ENCODE measurements around the gene HNMT. TPM values are rescaled to one million over a fixed set of nuclear protein-coding genes. Genes with fewer than 3 reads are reported as not detected.
A peak's percentile ranks its signal among the peaks of the same experiment; 100 is the strongest.

The HNMT gene
- total and polyA plus RNA-seq, 2 of the 13 experiments (the other 11 are each of a cell fraction or from before 2014, with no cell fraction given), result 279 to 309 TPM

DNA sequence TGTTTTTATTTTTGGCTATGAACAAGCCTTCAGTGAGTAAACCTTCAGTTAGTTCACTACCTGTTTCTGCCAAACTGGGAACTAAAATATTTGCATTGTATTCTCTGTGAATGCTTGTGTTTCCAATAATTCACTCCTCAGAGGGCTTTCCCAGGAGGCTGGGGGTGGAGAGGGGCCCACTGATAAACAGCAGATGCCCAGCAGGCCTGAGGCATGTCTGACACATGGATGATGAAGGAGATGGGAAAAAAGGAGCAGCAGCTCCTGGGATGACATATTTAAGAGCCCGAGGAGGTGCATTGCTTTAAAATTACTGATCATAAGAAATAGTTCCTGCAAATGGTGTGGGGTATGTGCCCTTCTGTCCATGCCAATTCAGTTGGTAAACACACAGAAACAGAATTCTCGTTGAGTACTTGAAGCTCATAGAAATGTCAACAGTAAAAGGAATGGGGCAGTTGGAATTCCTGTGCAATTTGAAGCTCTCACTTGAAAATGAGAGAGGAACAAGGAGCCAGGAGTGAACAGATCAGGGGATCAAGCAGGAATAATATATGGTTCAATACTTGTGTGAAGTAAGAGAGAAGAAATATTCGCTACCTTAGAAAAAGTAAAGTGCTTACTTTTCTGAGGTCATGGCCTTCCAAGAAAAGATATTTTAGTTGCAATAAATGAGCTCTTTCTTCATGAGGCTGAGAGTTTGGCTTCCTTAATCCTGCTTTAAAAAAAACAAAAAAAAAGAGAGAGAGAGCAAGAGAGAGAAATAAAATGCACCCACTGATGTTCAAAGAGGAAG lies 22.0 kb upstream of the HNMT start (continued):
- TF ChIP-seq, protein P1, sequence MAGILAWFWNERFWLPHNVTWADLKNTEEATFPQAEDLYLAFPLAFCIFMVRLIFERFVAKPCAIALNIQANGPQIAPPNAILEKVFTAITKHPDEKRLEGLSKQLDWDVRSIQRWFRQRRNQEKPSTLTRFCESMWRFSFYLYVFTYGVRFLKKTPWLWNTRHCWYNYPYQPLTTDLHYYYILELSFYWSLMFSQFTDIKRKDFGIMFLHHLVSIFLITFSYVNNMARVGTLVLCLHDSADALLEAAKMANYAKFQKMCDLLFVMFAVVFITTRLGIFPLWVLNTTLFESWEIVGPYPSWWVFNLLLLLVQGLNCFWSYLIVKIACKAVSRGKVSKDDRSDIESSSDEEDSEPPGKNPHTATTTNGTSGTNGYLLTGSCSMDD (CRISPR knock-in tag; IDR thresholded peaks at IDR 0.05), result no peak
- no peak for TF ChIP-seq MTF2 (CRISPR knock-in tag; IDR thresholded peaks at IDR 0.05; ENCODE audit: borderline replicate concordance)
- TF ChIP-seq SP2 (CRISPR knock-in tag; IDR thresholded peaks at IDR 0.05), result no peak
- TF ChIP-seq ARNTL (CRISPR knock-in tag; IDR thresholded peaks at IDR 0.05), result no peak
- no peak for TF ChIP-seq ZNF335 (CRISPR knock-in tag; IDR thresholded peaks at IDR 0.05)
- TF ChIP-seq JUN (CRISPR knock-in tag; IDR thresholded peaks at IDR 0.05), result peak; percentile 59; the same call in 1 of the 2 replicates
- TF ChIP-seq XRCC5 (optimal IDR thresholded peaks at IDR 0.05; ENCODE audit: low read length), result no peak
- no peak for TF ChIP-seq PTBP1 (IDR thresholded peaks at IDR 0.05; ENCODE audit: low read depth, low read length, poor library complexity, severe bottlenecking)
- TF ChIP-seq CEBPG (CRISPR knock-in tag; IDR thresholded peaks at IDR 0.05), result peak; percentile 14; the same call in 1 of the 2 replicates
- peak; percentile 68; the same call in 1 of the 2 replicates for TF ChIP-seq ZKSCAN8 (CRISPR knock-in tag; IDR thresholded peaks at IDR 0.05; ENCODE audit: borderline replicate concordance)
- TF ChIP-seq TAF15 (IDR thresholded peaks at IDR 0.05; ENCODE audit: low read depth, low read length, poor library complexity, severe bottlenecking), result no peak
- no peak for TF ChIP-seq ZNF317 (CRISPR knock-in tag; IDR thresholded peaks at IDR 0.05)
- no peak for TF ChIP-seq KDM5B (CRISPR knock-in tag; IDR thresholded peaks at IDR 0.05; ENCODE audit: borderline replicate concordance)
- no peak for TF ChIP-seq HHEX (CRISPR knock-in tag; IDR thresholded peaks at IDR 0.05)
- TF ChIP-seq HNRNPH1 (optimal IDR thresholded peaks at IDR 0.05; ENCODE audit: low read depth, low read length), result no peak
- no peak for TF ChIP-seq IKZF1 (IDR thresholded peaks at IDR 0.05)
- TF ChIP-seq KDM1A (CRISPR knock-in tag; IDR thresholded peaks at IDR 0.05), result peak; percentile 51; the same call in 1 of the 2 replicates
- TF ChIP-seq MED8 (CRISPR knock-in tag; IDR thresholded peaks at IDR 0.05; ENCODE audit: insufficient replicate concordance), result no peak
- peak; percentile 72 for TF ChIP-seq MED1 (CRISPR knock-in tag; IDR thresholded peaks at IDR 0.05)
- TF ChIP-seq HNRNPLL (IDR thresholded peaks at IDR 0.05; ENCODE audit: low read depth, low read length, poor library complexity, severe bottlenecking), result no peak
- TF ChIP-seq, protein P2, sequence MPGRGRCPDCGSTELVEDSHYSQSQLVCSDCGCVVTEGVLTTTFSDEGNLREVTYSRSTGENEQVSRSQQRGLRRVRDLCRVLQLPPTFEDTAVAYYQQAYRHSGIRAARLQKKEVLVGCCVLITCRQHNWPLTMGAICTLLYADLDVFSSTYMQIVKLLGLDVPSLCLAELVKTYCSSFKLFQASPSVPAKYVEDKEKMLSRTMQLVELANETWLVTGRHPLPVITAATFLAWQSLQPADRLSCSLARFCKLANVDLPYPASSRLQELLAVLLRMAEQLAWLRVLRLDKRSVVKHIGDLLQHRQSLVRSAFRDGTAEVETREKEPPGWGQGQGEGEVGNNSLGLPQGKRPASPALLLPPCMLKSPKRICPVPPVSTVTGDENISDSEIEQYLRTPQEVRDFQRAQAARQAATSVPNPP (CRISPR knock-in tag; IDR thresholded peaks at IDR 0.05), result no peak
- no peak for TF ChIP-seq ZNF781 (CRISPR knock-in tag; IDR thresholded peaks at IDR 0.05; ENCODE audit: borderline replicate concordance, not compliant biosample characterization)
- TF ChIP-seq ZNF160 (CRISPR knock-in tag; IDR thresholded peaks at IDR 0.05), result no peak
- no peak; the same call in 1 of the 2 replicates for TF ChIP-seq ZNF263 (CRISPR knock-in tag; IDR thresholded peaks at IDR 0.05)
- no peak for TF ChIP-seq AHR (CRISPR knock-in tag; IDR thresholded peaks at IDR 0.05)
- TF ChIP-seq, protein P3, sequence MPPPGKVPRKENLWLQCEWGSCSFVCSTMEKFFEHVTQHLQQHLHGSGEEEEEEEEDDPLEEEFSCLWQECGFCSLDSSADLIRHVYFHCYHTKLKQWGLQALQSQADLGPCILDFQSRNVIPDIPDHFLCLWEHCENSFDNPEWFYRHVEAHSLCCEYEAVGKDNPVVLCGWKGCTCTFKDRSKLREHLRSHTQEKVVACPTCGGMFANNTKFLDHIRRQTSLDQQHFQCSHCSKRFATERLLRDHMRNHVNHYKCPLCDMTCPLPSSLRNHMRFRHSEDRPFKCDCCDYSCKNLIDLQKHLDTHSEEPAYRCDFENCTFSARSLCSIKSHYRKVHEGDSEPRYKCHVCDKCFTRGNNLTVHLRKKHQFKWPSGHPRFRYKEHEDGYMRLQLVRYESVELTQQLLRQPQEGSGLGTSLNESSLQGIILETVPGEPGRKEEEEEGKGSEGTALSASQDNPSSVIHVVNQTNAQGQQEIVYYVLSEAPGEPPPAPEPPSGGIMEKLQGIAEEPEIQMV (CRISPR knock-in tag; IDR thresholded peaks at IDR 0.05; ENCODE audit: low read depth), result no peak
- no peak for TF ChIP-seq ZNF24 (IDR thresholded peaks at IDR 0.05)
- no peak for TF ChIP-seq ZNF766 (CRISPR knock-in tag; IDR thresholded peaks at IDR 0.05; ENCODE audit: borderline replicate concordance)
- TF ChIP-seq HES4 (CRISPR knock-in tag; IDR thresholded peaks at IDR 0.05; ENCODE audit: borderline replicate concordance), result no peak
- TF ChIP-seq ZMYM3 (CRISPR knock-in tag; IDR thresholded peaks at IDR 0.05), result no peak

Measured in HepG2 (cell line).